ENCODE data around the gene TMEM82. TPM values are rescaled to one million over a fixed set of nuclear protein-coding genes. Genes with fewer than 3 reads are reported as not detected.
A peak's percentile ranks its signal among the peaks of the same experiment; 100 is the strongest.

TMEM82 gene
- total RNA-seq, 4 donors from 2014 or later, result 2.5 to 42.4 (median 32.7) TPM

DNA sequence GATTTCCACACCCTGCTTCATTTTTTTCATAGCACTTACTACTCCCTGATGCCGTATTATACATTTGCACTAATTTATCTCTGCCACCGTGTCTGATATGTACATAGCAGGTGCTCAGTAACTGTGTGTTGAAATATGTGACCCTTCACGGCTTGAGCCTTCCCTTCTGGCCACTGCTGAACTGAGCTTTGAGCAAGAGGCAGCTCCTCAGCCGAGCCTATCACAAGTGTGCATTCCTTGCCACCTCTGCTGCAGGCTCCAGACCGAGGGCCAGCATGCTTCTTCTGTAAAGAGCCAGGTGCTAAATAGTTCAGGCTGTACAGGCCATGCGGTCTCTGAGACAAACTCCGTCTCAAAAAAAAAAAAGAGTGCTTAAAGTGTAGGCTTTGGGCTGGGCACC lies 35.5 kb upstream of the TMEM82 start:
- no peak for DNase-seq
- Histone ChIP-seq H3K4me3 (no peak overlapping the region), H3K9me3 (no peaks in the 10 kb centered on the region), H3K36me3 (peaks cover 0 to 3% (median 0%) of the 10 kb centered on the region in 3 donors), H3K4me1 (peaks cover 0 to 23% (median 0%) of the 10 kb centered on the region in 4 donors), H3K27me3 (no peaks in the 10 kb centered on the region), H3K27ac (no peak overlapping the region)
- TF ChIP-seq POLR2A (IDR thresholded peaks at IDR 0.05), result no peak
- TF ChIP-seq, protein P1, sequence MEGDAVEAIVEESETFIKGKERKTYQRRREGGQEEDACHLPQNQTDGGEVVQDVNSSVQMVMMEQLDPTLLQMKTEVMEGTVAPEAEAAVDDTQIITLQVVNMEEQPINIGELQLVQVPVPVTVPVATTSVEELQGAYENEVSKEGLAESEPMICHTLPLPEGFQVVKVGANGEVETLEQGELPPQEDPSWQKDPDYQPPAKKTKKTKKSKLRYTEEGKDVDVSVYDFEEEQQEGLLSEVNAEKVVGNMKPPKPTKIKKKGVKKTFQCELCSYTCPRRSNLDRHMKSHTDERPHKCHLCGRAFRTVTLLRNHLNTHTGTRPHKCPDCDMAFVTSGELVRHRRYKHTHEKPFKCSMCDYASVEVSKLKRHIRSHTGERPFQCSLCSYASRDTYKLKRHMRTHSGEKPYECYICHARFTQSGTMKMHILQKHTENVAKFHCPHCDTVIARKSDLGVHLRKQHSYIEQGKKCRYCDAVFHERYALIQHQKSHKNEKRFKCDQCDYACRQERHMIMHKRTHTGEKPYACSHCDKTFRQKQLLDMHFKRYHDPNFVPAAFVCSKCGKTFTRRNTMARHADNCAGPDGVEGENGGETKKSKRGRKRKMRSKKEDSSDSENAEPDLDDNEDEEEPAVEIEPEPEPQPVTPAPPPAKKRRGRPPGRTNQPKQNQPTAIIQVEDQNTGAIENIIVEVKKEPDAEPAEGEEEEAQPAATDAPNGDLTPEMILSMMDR (IDR thresholded peaks at IDR 0.05), result no peak

DNA sequence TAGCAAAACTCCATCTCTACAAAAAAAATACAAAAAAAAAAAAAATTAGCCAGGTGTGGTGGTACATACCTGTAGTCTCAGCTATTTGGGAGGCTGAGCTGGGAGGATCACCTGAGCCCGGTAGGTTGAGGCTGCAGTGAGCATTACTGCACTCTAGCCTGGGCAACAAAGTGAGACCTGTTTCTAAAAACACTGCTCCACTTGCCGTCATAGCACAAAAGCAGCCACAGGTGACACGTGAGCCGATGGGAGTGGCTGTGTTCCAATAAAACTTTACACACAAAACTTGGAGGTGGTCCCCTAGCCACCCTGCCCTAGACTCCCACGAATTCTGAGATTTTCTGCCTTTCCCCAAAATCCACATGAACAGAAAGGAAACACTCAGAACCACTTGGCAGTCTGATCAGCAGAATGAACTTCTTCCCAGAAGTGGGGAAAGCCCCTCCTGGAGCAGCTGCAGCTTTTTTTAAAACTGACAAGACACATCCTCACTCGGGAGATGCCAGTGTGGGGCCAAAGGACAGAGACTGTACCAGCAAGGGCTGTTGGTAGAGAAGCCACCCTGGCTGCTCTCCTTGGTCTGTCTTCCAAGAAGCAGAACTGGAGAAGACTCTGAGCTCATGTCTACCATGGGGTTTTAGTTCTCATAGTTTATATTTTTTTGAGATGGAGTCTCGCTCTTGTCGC lies 34.9 kb upstream of the TMEM82 start:
- H3K27me3 ChIP-seq, result no peaks in the 10 kb centered on the region
- H3K9me3 ChIP-seq, result no peaks in the 10 kb centered on the region
- peak overlapping the region in 1 of 4 donors; percentile 10 for H3K27ac ChIP-seq
- H3K4me3 ChIP-seq, result no peak overlapping the region
- peaks cover 0 to 3% (median 0%) of the 10 kb centered on the region in 3 donors for H3K36me3 ChIP-seq
- H3K4me1 ChIP-seq, result peaks cover 0 to 19% (median 0%) of the 10 kb centered on the region in 4 donors
- no peak for DNase-seq
- no peak for TF ChIP-seq POLR2A (IDR thresholded peaks at IDR 0.05)
- TF ChIP-seq, protein P1 (IDR thresholded peaks at IDR 0.05), result no peak

DNA sequence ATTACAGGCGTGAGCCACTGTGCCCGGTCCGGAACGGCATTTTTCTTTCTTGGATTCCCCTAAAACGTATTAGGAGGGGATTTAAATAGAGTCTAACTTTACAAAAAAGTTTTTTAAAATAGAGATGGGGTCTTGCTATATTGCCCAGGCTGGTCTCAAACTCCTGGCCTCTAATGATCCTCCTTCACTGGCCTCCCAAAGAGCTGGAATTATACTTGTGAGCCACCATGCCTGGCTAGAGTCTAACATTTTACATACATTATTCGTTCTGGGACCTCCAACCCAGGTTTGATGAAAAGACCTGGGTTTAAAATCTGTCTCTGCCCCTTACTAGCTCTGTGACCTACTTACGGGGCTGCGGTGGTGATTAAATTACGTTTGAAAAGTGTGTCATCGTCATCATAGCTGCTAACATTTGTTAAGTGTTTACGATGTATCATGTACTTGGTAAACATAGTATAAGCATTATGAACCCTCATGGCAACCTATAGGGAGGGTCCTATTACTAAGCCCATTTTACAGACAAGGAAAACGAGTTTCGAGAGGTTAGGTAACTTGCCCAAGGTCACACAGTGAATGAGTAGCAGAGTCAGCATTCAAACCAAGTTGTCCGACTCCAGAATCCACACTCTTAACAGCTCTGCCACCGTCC lies 33.7 kb upstream of the TMEM82 start:
- Histone ChIP-seq H3K4me1 (peaks cover 0 to 7% (median 0%) of the 10 kb centered on the region in 4 donors), H3K36me3 (peaks cover 0 to 3% (median 0%) of the 10 kb centered on the region in 3 donors), H3K27me3 (no peaks in the 10 kb centered on the region), H3K9me3 (no peaks in the 10 kb centered on the region), H3K27ac (no peak overlapping the region), H3K4me3 (no peak overlapping the region)
- TF ChIP-seq POLR2A (IDR thresholded peaks at IDR 0.05), result no peak
- TF ChIP-seq, protein P1 (IDR thresholded peaks at IDR 0.05), result no peak
- DNase-seq, result no peak

DNA sequence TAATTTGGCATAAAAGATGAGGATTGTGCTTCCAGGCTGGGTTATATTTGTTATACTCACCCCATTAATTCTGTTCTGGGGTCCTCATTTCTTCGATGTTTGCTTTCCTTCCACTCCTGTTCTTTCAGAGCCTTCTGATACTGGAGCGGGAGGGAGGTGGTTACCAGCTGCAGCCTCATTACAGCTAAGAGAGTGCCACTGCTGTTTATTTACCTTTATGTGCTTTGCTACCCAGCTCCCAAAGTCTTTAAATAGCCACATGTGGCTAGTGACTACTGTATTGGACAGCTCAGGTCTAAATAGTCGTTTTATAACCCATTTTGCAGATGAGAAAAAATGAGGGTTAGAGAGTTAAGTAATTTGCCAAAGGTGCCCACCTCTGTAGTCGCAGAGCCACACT lies 33.1 kb upstream of the TMEM82 start:
- H3K36me3 ChIP-seq, result peaks cover 0 to 3% (median 0%) of the 10 kb centered on the region in 3 donors
- H3K4me1 ChIP-seq, result peaks cover 0 to 4% (median 0%) of the 10 kb centered on the region in 4 donors
- H3K27me3 ChIP-seq, result no peaks in the 10 kb centered on the region
- H3K9me3 ChIP-seq, result no peaks in the 10 kb centered on the region
- no peak for DNase-seq
- TF ChIP-seq, protein P1 (IDR thresholded peaks at IDR 0.05), result no peak
- TF ChIP-seq POLR2A (IDR thresholded peaks at IDR 0.05), result no peak
- H3K4me3 ChIP-seq, result no peak overlapping the region
- H3K27ac ChIP-seq, result no peak overlapping the region

DNA sequence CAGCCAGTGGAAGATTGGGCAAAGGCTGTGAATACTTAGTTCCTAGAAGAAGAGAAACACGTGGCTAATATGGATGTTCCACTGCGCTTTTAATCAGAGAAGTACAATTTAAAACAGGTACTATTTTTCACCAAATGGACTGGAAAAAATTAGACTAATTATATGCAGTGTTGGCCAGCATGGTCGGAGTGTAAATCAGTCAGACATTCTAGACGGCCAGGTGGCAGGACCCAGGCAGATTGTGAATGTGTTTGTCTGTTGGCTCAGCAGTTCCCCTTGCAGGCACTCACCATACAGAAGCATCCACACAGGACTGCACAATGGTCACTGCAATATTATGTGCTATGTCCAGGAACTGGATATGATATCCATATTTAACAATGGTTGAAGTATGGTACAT lies 30.1 kb upstream of the TMEM82 start:
- Histone ChIP-seq H3K9me3 (no peaks in the 10 kb centered on the region), H3K27ac (no peak overlapping the region), H3K27me3 (no peaks in the 10 kb centered on the region), H3K4me1 (peaks cover 0 to 10% (median 0%) of the 10 kb centered on the region in 4 donors), H3K36me3 (peaks cover 0 to 10% (median 0%) of the 10 kb centered on the region in 3 donors), H3K4me3 (no peak overlapping the region)
- no peak for DNase-seq
- TF ChIP-seq POLR2A (IDR thresholded peaks at IDR 0.05), result no peak
- TF ChIP-seq, protein P1 (IDR thresholded peaks at IDR 0.05), result no peak

Measured in Peyer's patch (tissue), 4 donors.